ENCODE results near the gene SPDEF. TPM values are rescaled to one million over a fixed set of nuclear protein-coding genes. Genes with fewer than 3 reads are reported as not detected.

SPDEF gene
- total RNA-seq, 2 experiments from 2014 or later = 0.13 TPM; not detected in 1

DNA sequence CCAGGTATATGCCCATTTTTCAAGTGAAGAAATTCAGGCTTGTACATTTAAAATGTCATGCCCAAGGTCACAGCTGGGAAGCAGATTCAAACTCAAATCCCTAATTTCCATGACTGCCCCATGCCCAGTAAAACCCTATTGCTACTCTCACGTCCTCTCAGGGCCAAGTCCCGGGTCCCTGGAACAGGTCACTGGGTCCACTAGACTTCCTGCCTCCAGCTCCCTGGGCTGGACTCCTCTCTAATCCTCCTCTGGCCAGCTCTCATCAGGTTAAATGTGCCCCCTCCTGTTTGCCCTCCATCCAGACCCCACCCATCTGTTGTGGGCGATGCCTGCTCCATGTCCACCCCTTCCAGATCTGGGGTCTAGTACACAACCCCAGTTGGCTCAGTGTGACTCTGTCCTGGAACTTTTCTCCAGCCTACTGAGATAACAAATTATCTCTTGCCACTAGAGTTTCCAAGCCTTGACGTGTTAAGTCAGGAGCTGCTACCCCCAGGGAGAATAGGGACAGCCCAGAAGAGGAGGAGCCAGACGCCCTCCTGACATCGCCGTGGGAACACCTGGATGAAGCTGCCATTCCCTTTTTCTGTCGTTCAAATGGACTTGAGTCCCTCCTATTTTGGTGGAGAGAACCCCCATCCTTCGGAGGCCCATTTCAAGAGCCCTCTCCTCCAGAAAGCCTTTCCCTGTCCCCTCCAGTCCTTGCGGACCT is 3.7 kb upstream of the SPDEF start:
- H3K27ac Mint-ChIP-seq = no peak overlapping the region
- CTCF ChIA-PET = interaction anchor here (1.3 kb wide), 1 partner anchor 100 kb away, joined by 4 read pairs; no protein-coding TSS in a partner anchor

DNA sequence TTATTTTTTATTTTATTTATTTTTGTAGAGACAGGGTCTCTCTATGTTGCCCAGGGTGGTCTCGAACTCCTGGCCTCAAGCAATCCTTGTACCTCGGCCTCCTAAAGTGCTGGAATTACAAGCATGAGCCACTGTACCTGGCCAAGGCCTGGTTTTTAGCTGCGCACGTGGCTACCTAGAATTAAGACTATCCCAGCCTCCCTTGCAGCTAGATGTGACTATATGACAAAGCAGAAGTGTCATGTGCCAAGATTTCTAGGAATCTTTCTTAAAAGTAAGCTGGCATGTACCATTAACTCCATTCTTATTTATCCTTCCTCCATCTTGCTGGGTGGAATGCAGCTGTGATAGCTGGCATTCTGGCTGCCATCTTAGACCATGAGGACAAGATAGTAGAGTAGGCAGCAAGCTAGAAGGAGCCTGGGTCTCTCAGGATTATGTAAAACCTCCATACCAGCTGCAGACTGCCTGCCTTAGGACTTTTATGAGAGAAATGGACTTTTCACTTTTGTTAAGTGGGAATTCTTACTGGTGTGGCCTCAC is 2.1 kb upstream of the SPDEF start:
- ATAC-seq = no peak
- H3K36me3 Mint-ChIP-seq (ENCODE audit: low read depth) = no peaks in the 10 kb centered on the region
- no peaks in the 10 kb centered on the region for H3K27me3 Mint-ChIP-seq (ENCODE audit: low read depth)

More for the DNA sequence above, 3.7 kb upstream of the SPDEF start:
- Mint-ChIP-seq H3K36me3 (ENCODE audit: low read depth) (no peaks in the 10 kb centered on the region), H3K9me3 (ENCODE audit: insufficient read depth) (no peaks in the 10 kb centered on the region), H3K4me1 (ENCODE audit: low read depth) (peaks cover 5% of the 10 kb centered on the region), H3K27me3 (ENCODE audit: low read depth) (no peaks in the 10 kb centered on the region), H3K4me3 (no peak overlapping the region)
- ATAC-seq (no peak), DNase-seq (no peak)
- POLR2A ChIA-PET = no interaction called here

DNA sequence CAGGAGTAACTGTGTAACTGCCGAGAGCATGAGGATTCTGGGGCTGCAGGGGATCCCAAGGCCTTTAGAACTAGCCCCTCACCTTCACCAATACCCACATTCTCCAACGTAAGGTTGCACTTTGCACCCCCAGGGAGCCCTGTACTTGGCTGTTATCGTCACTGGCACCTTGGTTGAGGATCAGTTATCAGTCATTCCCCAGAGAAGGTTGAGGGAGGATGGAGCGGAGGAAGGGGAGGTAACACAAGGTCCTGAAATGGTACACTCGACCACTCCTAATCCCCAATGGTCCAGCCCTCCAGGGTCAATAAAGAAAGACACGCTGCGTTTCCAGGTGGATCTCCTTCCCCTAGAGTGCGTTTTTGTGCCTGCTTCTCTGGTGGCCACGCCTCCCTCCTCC is 1.1 kb upstream of the SPDEF start:
- no peak for DNase-seq
- ATAC-seq = no peak
- H3K4me3 Mint-ChIP-seq = no peak overlapping the region
- no peaks in the 10 kb centered on the region for H3K36me3 Mint-ChIP-seq (ENCODE audit: low read depth)
- ChIA-PET POLR2A (no interaction called here), CTCF (no interaction called here)
- H3K27me3 Mint-ChIP-seq (ENCODE audit: low read depth) = no peaks in the 10 kb centered on the region
- H3K4me1 Mint-ChIP-seq (ENCODE audit: low read depth) = peaks cover 10% of the 10 kb centered on the region
- no peak overlapping the region for H3K27ac Mint-ChIP-seq
- H3K9me3 Mint-ChIP-seq (ENCODE audit: insufficient read depth) = no peaks in the 10 kb centered on the region

More for the DNA sequence above, 2.1 kb upstream of the SPDEF start:
- ChIA-PET CTCF (interaction anchor here (1.1 kb wide), 1 partner anchor 10 kb away, joined by 3 read pairs; no protein-coding TSS in a partner anchor), POLR2A (no interaction called here)
- peaks cover 10% of the 10 kb centered on the region for H3K4me1 Mint-ChIP-seq (ENCODE audit: low read depth)
- H3K9me3 Mint-ChIP-seq (ENCODE audit: insufficient read depth) = no peaks in the 10 kb centered on the region
- no peak for DNase-seq
- no peak overlapping the region for H3K27ac Mint-ChIP-seq
- H3K4me3 Mint-ChIP-seq = no peak overlapping the region

DNA sequence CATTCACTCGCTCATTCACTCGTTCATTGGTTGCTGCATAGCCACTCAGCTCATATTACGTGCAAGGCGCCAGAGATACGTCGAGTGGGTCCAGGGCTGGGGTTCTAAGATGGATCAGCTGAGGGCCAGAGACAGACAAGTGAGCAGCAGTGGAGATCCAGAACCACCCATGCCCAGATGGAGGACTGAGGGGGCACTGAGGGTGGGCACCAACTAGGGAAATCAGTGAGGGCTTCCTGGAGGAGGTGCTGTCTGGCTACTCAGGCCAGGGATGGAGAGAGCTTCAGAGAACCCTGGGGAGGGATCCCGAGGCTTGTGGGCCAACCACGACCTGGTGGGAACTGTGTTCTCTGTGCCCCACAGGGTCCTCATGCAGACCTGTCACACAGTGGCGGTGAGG is 364 bp upstream of the SPDEF start:
- ATAC-seq (no peak), DNase-seq (no peak)
- ChIA-PET CTCF (no interaction called here), POLR2A (no interaction called here)
- H3K36me3 Mint-ChIP-seq (ENCODE audit: low read depth) = no peaks in the 10 kb centered on the region
- no peaks in the 10 kb centered on the region for H3K9me3 Mint-ChIP-seq (ENCODE audit: insufficient read depth)
- H3K4me1 Mint-ChIP-seq (ENCODE audit: low read depth) = peaks cover 10% of the 10 kb centered on the region
- no peaks in the 10 kb centered on the region for H3K27me3 Mint-ChIP-seq (ENCODE audit: low read depth)
- no peak overlapping the region for H3K4me3 Mint-ChIP-seq
- H3K27ac Mint-ChIP-seq = no peak overlapping the region

DNA sequence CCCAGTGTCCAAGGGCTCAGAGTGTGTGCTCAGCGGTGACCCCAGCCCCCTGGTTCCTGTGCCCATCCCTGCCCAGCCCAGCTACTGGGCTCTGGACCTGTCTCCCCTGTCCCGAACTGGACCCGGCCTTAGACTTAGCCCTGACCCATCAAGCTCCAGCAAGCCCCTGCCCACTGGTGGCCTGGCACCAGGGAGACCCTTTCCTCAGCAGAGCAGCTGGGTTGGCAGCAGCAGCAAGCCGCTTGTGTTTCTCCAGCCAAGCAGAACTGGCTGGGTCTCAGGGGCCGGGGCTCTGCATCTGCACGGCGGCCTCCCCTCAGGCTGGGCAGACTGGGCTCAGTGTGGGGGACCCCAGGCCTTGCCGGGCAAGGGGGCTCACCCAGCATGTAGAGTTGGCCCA is 801 bp downstream of the SPDEF start:
- Mint-ChIP-seq H3K27ac (no peak overlapping the region), H3K27me3 (ENCODE audit: low read depth) (no peaks in the 10 kb centered on the region), H3K4me3 (no peak overlapping the region), H3K36me3 (ENCODE audit: low read depth) (no peaks in the 10 kb centered on the region), H3K9me3 (ENCODE audit: insufficient read depth) (no peaks in the 10 kb centered on the region), H3K4me1 (ENCODE audit: low read depth) (peaks cover 10% of the 10 kb centered on the region)
- no peak for ATAC-seq
- ChIA-PET POLR2A (no interaction called here), CTCF (interaction anchor here (0.7 kb wide), 1 partner anchor 266 kb away, joined by 3 read pairs; no protein-coding TSS in a partner anchor)
- DNase-seq = no peak

DNA sequence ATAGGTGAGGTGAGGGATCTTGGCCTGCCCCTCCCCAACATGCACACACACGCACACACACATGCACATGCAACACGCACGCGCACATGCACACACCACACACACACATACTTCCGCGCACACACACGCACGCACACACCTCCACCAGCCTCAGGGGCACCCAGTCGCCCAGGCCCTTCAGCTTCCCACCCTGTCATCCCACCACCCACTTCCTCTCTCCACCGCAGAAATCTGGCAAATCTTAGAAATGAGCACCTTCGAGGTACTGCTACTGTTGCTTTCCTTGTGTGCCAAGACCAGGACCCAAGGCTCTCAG is 1.2 kb downstream of the SPDEF start:
- ATAC-seq = no peak
- Mint-ChIP-seq H3K4me1 (ENCODE audit: low read depth) (peaks cover 10% of the 10 kb centered on the region), H3K4me3 (no peak overlapping the region), H3K9me3 (ENCODE audit: insufficient read depth) (no peaks in the 10 kb centered on the region), H3K27ac (no peak overlapping the region), H3K27me3 (ENCODE audit: low read depth) (no peaks in the 10 kb centered on the region), H3K36me3 (ENCODE audit: low read depth) (no peaks in the 10 kb centered on the region)
- ChIA-PET CTCF (interaction anchor here (0.7 kb wide), 1 partner anchor 266 kb away, joined by 3 read pairs; no protein-coding TSS in a partner anchor), POLR2A (no interaction called here)
- DNase-seq = no peak

DNA sequence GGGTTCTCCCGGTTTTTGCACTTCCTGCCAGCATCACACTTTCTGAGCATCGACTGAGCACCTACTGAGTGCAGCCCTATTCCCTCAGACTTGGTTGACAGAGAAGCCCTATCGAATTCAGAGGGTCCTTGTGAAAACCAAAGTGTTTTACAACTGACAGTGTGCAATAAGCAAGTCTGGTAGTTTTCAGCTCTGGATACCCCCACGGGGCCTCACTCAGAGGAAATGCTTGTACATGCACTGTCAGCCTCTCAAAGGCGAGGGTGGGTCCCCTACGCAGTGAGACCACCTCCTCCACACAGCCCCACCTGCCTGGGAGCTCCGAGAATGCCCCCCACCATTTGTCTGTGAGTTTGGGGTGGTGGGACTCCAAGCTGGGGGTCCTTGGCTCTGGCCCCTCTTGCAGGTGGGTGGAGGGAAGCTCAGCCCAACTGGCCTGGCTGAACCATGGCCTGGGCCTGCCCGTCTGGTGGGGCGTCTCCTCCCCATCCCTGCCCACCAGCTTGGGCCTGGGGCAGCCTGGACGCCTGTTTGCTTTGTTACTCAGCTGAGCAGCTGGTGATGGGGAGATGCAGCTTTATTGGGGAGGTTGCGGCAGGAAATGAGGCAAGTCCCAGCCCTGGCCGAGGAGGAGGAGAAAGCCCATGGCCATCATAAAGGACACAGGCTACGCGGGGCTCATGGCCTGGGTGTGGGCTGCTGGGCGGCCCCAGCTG is 1.7 kb downstream of the SPDEF start:
- CTCF ChIA-PET = no interaction called here
- H3K9me3 Mint-ChIP-seq (ENCODE audit: insufficient read depth) = no peaks in the 10 kb centered on the region
- H3K4me3 Mint-ChIP-seq = no peak overlapping the region
- POLR2A ChIA-PET = no interaction called here
- H3K27me3 Mint-ChIP-seq (ENCODE audit: low read depth) = no peaks in the 10 kb centered on the region
- no peak overlapping the region for H3K27ac Mint-ChIP-seq
- ATAC-seq (no peak), DNase-seq (no peak)
- H3K4me1 Mint-ChIP-seq (ENCODE audit: low read depth) = peaks cover 10% of the 10 kb centered on the region
- H3K36me3 Mint-ChIP-seq (ENCODE audit: low read depth) = no peaks in the 10 kb centered on the region

DNA sequence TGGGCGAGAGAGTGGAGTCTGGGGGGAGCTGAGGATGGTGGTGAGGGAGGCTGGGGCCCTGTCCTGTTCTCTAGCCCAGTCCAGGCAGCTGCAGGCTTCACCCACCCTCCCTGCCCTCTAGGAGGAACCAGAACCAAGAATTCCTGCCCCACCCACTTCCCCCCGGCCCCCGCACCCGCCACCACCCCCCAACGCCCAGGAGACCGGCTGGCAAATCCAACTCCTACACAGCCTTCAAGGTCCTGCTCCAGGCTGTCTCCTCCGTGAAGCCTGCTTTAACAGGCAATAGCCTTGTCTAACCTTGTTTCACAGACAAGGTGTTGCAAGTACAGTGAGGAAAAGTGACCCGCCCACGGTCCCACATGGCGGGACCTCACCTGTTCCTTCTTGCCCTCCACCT is 2.4 kb downstream of the SPDEF start:
- no peak for ATAC-seq
- peaks cover 10% of the 10 kb centered on the region for H3K4me1 Mint-ChIP-seq (ENCODE audit: low read depth)
- CTCF ChIA-PET = no interaction called here

DNA sequence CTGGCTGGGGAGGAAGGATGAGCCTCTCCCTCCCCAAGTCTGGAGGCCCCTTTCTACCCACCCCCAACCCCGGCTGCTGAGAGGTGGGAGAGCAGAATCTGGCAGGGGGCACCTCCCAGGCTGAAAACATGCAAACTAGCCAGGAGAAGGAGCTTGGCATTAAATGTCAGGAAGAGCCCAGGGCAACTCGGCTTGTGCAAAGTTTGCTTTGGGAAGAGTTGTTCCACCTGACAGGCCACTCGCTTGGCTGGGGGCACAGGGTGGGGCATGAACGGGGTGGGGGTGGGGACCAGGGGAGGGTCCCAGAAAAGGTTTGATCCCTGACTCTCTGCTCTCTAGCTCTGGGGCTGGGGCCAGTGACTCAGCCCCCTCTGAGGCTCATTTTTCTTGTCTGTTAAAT is 3.0 kb downstream of the SPDEF start:
- no peak for ATAC-seq

More for the DNA sequence above, 2.4 kb downstream of the SPDEF start:
- no peaks in the 10 kb centered on the region for H3K9me3 Mint-ChIP-seq (ENCODE audit: insufficient read depth)
- no peak for DNase-seq
- H3K27me3 Mint-ChIP-seq (ENCODE audit: low read depth) = no peaks in the 10 kb centered on the region
- H3K4me3 Mint-ChIP-seq = no peak overlapping the region
- H3K27ac Mint-ChIP-seq = no peak overlapping the region
- H3K36me3 Mint-ChIP-seq (ENCODE audit: low read depth) = no peaks in the 10 kb centered on the region
- POLR2A ChIA-PET = no interaction called here

DNA sequence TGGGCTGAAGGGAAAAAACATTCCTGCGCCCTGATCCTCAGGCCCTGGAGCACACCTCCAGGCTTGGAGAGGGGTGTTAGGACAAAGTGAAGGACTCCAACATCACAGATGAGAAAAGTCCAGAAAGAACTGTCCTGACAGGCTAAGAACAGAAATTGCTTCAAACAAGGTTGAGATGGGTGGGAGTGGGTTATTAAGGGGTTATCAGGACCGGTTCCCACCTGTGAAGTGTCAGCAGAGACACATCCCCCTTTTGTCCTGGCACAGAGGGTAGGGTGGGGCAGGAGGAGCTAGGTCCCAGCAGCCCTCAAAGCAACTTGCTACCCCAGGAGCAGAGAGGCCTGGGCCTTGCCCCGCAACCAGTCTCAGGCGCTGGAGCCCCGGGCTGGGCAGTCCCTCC is 3.5 kb downstream of the SPDEF start:
- H3K27ac Mint-ChIP-seq = no peak overlapping the region
- ChIA-PET POLR2A (no interaction called here), CTCF (no interaction called here)
- no peak for ATAC-seq
- no peaks in the 10 kb centered on the region for H3K36me3 Mint-ChIP-seq (ENCODE audit: low read depth)
- DNase-seq = no peak
- H3K27me3 Mint-ChIP-seq (ENCODE audit: low read depth) = no peaks in the 10 kb centered on the region
- H3K4me1 Mint-ChIP-seq (ENCODE audit: low read depth) = peaks cover 10% of the 10 kb centered on the region
- H3K9me3 Mint-ChIP-seq (ENCODE audit: insufficient read depth) = no peaks in the 10 kb centered on the region
- H3K4me3 Mint-ChIP-seq = no peak overlapping the region

More for the DNA sequence above, 3.0 kb downstream of the SPDEF start:
- Mint-ChIP-seq H3K9me3 (ENCODE audit: insufficient read depth) (no peaks in the 10 kb centered on the region), H3K4me3 (no peak overlapping the region), H3K27ac (no peak overlapping the region), H3K36me3 (ENCODE audit: low read depth) (no peaks in the 10 kb centered on the region), H3K4me1 (ENCODE audit: low read depth) (peaks cover 10% of the 10 kb centered on the region), H3K27me3 (ENCODE audit: low read depth) (no peaks in the 10 kb centered on the region)
- POLR2A ChIA-PET = no interaction called here
- CTCF ChIA-PET = no interaction called here
- no peak for DNase-seq

DNA sequence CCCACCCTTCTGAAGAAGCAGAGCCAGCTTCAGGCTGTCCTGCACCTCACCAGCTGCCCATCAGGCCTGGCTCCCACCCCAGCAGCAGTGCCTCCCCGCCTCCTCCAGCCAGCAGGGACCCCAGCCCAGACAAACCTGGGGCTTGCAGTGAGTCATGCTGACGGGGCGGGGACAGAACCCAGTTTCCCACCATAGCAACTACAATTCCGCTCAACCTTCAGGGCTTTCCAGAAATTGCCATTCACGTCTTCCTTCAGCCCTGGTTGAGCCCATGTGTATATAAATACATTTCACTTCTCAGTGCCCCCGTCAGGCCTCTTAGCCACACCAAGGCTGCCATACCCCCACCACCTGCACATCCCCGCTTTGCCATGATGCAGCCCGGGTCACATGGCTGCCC is 4.4 kb downstream of the SPDEF start:
- Mint-ChIP-seq H3K4me1 (ENCODE audit: low read depth) (peaks cover 10% of the 10 kb centered on the region), H3K27me3 (ENCODE audit: low read depth) (no peaks in the 10 kb centered on the region), H3K27ac (no peak overlapping the region), H3K4me3 (no peak overlapping the region), H3K9me3 (ENCODE audit: insufficient read depth) (no peaks in the 10 kb centered on the region), H3K36me3 (ENCODE audit: low read depth) (no peaks in the 10 kb centered on the region)
- ChIA-PET CTCF (no interaction called here), POLR2A (no interaction called here)
- ATAC-seq = no peak
- no peak for DNase-seq

DNA sequence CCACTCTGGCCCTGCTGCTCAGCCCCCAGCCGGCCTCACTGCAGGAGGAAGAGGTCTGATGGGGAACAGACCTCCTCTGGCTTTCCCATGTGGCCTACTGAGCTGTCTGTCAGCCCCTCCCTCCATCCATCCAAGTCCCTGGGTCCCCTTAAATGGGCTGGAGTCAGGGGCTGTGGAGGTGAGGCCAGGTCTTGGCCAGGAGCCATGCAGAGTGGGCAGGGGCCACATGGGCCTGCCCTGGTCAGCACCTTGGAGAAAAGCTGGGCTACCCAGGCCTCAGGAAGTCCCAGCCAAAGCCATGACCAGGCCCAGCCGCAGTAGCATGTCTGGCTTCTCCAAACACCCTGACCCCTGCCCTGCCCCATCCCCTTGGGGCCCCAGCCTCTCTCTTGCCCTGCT is 6.3 kb downstream of the SPDEF start:
- Mint-ChIP-seq H3K36me3 (ENCODE audit: low read depth) (no peaks in the 10 kb centered on the region), H3K27ac (no peak overlapping the region), H3K27me3 (ENCODE audit: low read depth) (no peaks in the 10 kb centered on the region), H3K9me3 (ENCODE audit: insufficient read depth) (no peaks in the 10 kb centered on the region), H3K4me1 (ENCODE audit: low read depth) (peaks cover 5% of the 10 kb centered on the region), H3K4me3 (no peak overlapping the region)
- DNase-seq (no peak), ATAC-seq (no peak)
- ChIA-PET CTCF (interaction anchor here (0.8 kb wide), 1 partner anchor 24 kb away, joined by 3 read pairs; no protein-coding TSS in a partner anchor), POLR2A (no interaction called here)

All from activated CD8-positive, alpha-beta T cell treated with anti-CD3 and anti-CD28 coated beads, Interleukin-2, amount 10 ng/mL, durations not matched to agents 7 days and 5 days (primary cell).